ENCODE data around the gene RFT1. TPM values are rescaled to one million over a fixed set of nuclear protein-coding genes. Genes with fewer than 3 reads are reported as not detected.

Gene RFT1
- total RNA-seq, 1 experiment from 2014 or later, result 33.6 TPM

DNA sequence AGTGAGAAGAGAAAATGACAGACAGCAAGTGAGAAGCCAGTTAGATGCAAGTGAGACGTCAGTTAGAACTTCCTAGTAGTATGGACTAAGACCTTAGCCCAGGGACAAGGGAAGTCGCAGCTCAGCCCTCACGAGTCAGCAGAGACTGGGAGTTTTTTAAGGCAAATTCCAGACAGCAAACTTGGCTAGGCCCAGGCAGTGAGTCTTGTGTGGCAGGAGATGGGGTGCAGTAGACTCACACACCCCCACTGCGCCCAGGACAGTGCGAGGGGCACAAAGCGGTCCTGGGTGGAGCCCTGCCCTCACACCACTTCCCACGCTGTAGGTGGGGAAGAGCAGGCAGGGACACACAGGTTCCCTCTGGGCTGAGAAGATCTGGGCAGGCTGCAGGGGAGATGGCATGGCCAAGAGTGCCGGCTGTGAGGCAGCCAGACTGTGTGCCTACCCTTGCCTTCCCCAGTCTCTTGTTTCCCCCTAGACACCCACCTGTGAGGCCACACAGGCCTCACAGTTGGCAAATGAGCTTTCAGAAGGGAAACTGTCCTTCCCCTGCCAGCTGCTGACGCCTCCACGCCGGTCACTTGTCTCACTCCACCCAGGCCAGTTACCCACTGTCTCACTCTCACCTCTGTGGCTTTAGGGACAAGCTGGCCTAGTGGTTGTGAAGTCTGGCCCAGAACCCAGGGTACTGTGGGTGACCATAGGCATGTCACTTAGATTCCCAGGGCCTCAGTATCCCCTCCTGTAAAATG lies 17.1 kb upstream of the RFT1 start:
- H3K27ac ChIP-seq (ENCODE audit: low read depth, low read length), result no peak overlapping the region
- H3K9ac ChIP-seq (ENCODE audit: low read length), result no peak overlapping the region
- H2AFZ ChIP-seq (ENCODE audit: low read depth, low read length, poor library complexity, severe bottlenecking), result no peak overlapping the region
- TF ChIP-seq POLR2A (IDR thresholded peaks at IDR 0.05; ENCODE audit: borderline replicate concordance, extremely low read depth, insufficient read depth, insufficient read length) (no peak), ZBTB33 (IDR thresholded peaks at IDR 0.05; ENCODE audit: extremely low read depth, insufficient replicate concordance, low read length) (no peak), SRF (IDR thresholded peaks at IDR 0.05; ENCODE audit: low read depth) (no peak), CEBPB (IDR thresholded peaks at IDR 0.05; ENCODE audit: low read depth) (no peak), POLR2AphosphoS5 (IDR thresholded peaks at IDR 0.05; ENCODE audit: low read depth, low read length) (no peak), REST (IDR thresholded peaks at IDR 0.05; ENCODE audit: low read depth) (no peak), SP1 (IDR thresholded peaks at IDR 0.05; ENCODE audit: low read depth) (no peak), FOSL1 (IDR thresholded peaks at IDR 0.05; ENCODE audit: low read depth) (no peak), ZNF274 (IDR thresholded peaks at IDR 0.05; ENCODE audit: low read depth, low read length) (no peak), ELF1 (IDR thresholded peaks at IDR 0.05; ENCODE audit: borderline replicate concordance, low read depth) (no peak), ZFX (IDR thresholded peaks at IDR 0.05) (no peak), EZH2 (IDR thresholded peaks at IDR 0.05) (no peak), SIN3A (IDR thresholded peaks at IDR 0.05; ENCODE audit: low read depth) (no peak), EGR1 (IDR thresholded peaks at IDR 0.05; ENCODE audit: low read depth) (no peak), TCF7L2 (IDR thresholded peaks at IDR 0.05; ENCODE audit: borderline replicate concordance, extremely low read depth, insufficient read depth, insufficient read length) (no peak)
- TF ChIP-seq, protein P1, sequence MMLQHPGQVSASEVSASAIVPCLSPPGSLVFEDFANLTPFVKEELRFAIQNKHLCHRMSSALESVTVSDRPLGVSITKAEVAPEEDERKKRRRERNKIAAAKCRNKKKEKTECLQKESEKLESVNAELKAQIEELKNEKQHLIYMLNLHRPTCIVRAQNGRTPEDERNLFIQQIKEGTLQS (IDR thresholded peaks at IDR 0.05), result no peak
- TF ChIP-seq, protein P2, sequence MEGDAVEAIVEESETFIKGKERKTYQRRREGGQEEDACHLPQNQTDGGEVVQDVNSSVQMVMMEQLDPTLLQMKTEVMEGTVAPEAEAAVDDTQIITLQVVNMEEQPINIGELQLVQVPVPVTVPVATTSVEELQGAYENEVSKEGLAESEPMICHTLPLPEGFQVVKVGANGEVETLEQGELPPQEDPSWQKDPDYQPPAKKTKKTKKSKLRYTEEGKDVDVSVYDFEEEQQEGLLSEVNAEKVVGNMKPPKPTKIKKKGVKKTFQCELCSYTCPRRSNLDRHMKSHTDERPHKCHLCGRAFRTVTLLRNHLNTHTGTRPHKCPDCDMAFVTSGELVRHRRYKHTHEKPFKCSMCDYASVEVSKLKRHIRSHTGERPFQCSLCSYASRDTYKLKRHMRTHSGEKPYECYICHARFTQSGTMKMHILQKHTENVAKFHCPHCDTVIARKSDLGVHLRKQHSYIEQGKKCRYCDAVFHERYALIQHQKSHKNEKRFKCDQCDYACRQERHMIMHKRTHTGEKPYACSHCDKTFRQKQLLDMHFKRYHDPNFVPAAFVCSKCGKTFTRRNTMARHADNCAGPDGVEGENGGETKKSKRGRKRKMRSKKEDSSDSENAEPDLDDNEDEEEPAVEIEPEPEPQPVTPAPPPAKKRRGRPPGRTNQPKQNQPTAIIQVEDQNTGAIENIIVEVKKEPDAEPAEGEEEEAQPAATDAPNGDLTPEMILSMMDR (IDR thresholded peaks at IDR 0.05 in 2 of 3, conservative IDR thresholded peaks at IDR 0.05 in 1 of 3; ENCODE audit: borderline replicate concordance in 1 of 3, insufficient read depth in 1 of 3, low read depth in 2 of 3, low read length in 2 of 3), result no peak
- H3K4me2 ChIP-seq (ENCODE audit: low read length), result no peak overlapping the region
- no peaks in the 10 kb centered on the region for H3K36me3 ChIP-seq (ENCODE audit: control insufficient read depth in 1 of 2, insufficient read depth in 2 of 2, low read length in 2 of 2)
- no peaks in the 10 kb centered on the region for H3K9me3 ChIP-seq (ENCODE audit: control insufficient read depth in 1 of 2, insufficient read depth in 1 of 2, low read depth in 1 of 2, low read length in 2 of 2)
- H4K20me1 ChIP-seq (ENCODE audit: insufficient read depth), result no peaks in the 10 kb centered on the region
- DNase-seq (ENCODE audit: low read depth, low spot score), result no peak
- no TSS peak for BruUV-seq (replicated peaks)
- peaks cover 4 to 17% of the 10 kb centered on the region in 2 experiments; a peak in 3 of 4 replicates for H3K4me1 ChIP-seq (ENCODE audit: control insufficient read depth in 1 of 2, insufficient read depth in 2 of 2, low read length in 2 of 2)
- no peak overlapping the region for H3K4me3 ChIP-seq (replicated peaks in 1 of 2; ENCODE audit: low read depth in 1 of 2, low read length in 2 of 2)
- no peaks in the 10 kb centered on the region for H3K27me3 ChIP-seq (ENCODE audit: insufficient read depth, low read length)
- no peak for ATAC-seq
- POLR2A ChIA-PET, result no interaction called here
- intact Hi-C loops (cut with micrococcal nuclease), result no loop called here
- RAD21 ChIA-PET (ENCODE audit: low non-redundant PET in 1 of 2, low total read pairs in 2 of 2, uncharacterized antibody in 2 of 2, unreplicated experiment in 2 of 2), result no interaction called here
- CTCF ChIA-PET, result no interaction called here
- no peaks in the 10 kb centered on the region for H3K9me2 ChIP-seq (ENCODE audit: insufficient read depth)
- H3K79me2 ChIP-seq (ENCODE audit: insufficient read depth, low read length), result no peaks in the 10 kb centered on the region
